HuH-7 (cell line): ENCODE results near the gene HTRA3.
"Not testable (repeated sequence)": the region's sequence is repeated elsewhere in the genome, so short reads cannot be mapped to it uniquely, and the experiment has no call there.

Experiments
- DNase-seq: peaks from one replicate; pipeline ENCODE4 v3.0.0; 2011; ENCODE audit warnings: low spot score

Gene HTRA3

GRCh38 chr4:8325291-8325973, 55.9 kb downstream of the HTRA3 start:
- no peak for DNase-seq

- DNase-seq, result no peak
These were observed 56.7 kb downstream of the HTRA3 start for GRCh38 chr4:8326206-8326605.

- DNase-seq, result no peak
These were observed 58.9 kb downstream of the HTRA3 start for GRCh38 chr4:8328456-8328855.

- no peak for DNase-seq
These were observed 59.5 kb downstream of the HTRA3 start for GRCh38 chr4:8328866-8329559.

- no peak for DNase-seq
These were observed 60.0 kb downstream of the HTRA3 start for GRCh38 chr4:8329560-8329858.

- DNase-seq, result no peak
These were observed 60.6 kb downstream of the HTRA3 start for GRCh38 chr4:8329859-8330761.

- no peak for DNase-seq
These were observed 61.4 kb downstream of the HTRA3 start for GRCh38 chr4:8330821-8331574.

- DNase-seq, result no peak
These were observed 62.0 kb downstream of the HTRA3 start for GRCh38 chr4:8331575-8331955.

GRCh38 chr4:8332038-8332857, 62.7 kb downstream of the HTRA3 start:
- no peak for DNase-seq

GRCh38 chr4:8332891-8333331, 63.4 kb downstream of the HTRA3 start:
- no peak for DNase-seq

- no peak for DNase-seq
These were observed 64.3 kb downstream of the HTRA3 start for GRCh38 chr4:8333726-8334460.

GRCh38 chr4:8334786-8335460, 65.4 kb downstream of the HTRA3 start:
- no peak for DNase-seq

- no peak for DNase-seq
These were observed 66.3 kb downstream of the HTRA3 start for GRCh38 chr4:8335848-8336247.

GRCh38 chr4:8336412-8337075, 67.0 kb downstream of the HTRA3 start:
- DNase-seq, result no peak

- DNase-seq, result no peak
These were observed 68.9 kb downstream of the HTRA3 start for GRCh38 chr4:8338351-8338961.

GRCh38 chr4:8340781-8341241, 71.3 kb downstream of the HTRA3 start:
- DNase-seq, result no peak

GRCh38 chr4:8341281-8341680, 71.7 kb downstream of the HTRA3 start:
- DNase-seq, result not testable (repeated sequence)

GRCh38 chr4:8341691-8342090, 72.1 kb downstream of the HTRA3 start:
- DNase-seq, result no peak
